A673 (cell line): ENCODE results near the gene ANKRD10.

Experiments used
- EZH2 ChIP-seq: fragments of 200-600 bp; sonication (generic); IDR thresholded peaks from 2 replicates; pipeline ENCODE4 v1.6.1; 2017; ENCODE audit warnings: borderline replicate concordance, low read depth, mild to moderate bottlenecking, mixed read lengths, antibody characterized with exemption, low read length; ENCODE audit not compliant: poor library complexity, severe bottlenecking
- TF ChIP-seq, protein P1 (sequence below): fragments of 300-800, 200-600 bp; sonication (generic); conservative IDR thresholded peaks from 2 replicates; pipeline ENCODE4 v1.5.1; 2017; ENCODE audit warnings: low read depth, mild to moderate bottlenecking, antibody characterized with exemption, low read length, moderate library complexity, mixed read lengths

GRCh38 chr13:110961959-110962358 lies 47.1 kb upstream of the ANKRD10 start:
- TF ChIP-seq, protein P1, sequence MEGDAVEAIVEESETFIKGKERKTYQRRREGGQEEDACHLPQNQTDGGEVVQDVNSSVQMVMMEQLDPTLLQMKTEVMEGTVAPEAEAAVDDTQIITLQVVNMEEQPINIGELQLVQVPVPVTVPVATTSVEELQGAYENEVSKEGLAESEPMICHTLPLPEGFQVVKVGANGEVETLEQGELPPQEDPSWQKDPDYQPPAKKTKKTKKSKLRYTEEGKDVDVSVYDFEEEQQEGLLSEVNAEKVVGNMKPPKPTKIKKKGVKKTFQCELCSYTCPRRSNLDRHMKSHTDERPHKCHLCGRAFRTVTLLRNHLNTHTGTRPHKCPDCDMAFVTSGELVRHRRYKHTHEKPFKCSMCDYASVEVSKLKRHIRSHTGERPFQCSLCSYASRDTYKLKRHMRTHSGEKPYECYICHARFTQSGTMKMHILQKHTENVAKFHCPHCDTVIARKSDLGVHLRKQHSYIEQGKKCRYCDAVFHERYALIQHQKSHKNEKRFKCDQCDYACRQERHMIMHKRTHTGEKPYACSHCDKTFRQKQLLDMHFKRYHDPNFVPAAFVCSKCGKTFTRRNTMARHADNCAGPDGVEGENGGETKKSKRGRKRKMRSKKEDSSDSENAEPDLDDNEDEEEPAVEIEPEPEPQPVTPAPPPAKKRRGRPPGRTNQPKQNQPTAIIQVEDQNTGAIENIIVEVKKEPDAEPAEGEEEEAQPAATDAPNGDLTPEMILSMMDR: no peak
- no peak for TF ChIP-seq EZH2
